ENCODE results near the gene CPNE6. TPM values are rescaled to one million over a fixed set of nuclear protein-coding genes. Genes with fewer than 3 reads are reported as not detected.

CPNE6 gene
- total and polyA plus RNA-seq, 2 of the 13 experiments (the other 11 are each of a cell fraction or from before 2014, with no cell fraction given) = not detected

DNA sequence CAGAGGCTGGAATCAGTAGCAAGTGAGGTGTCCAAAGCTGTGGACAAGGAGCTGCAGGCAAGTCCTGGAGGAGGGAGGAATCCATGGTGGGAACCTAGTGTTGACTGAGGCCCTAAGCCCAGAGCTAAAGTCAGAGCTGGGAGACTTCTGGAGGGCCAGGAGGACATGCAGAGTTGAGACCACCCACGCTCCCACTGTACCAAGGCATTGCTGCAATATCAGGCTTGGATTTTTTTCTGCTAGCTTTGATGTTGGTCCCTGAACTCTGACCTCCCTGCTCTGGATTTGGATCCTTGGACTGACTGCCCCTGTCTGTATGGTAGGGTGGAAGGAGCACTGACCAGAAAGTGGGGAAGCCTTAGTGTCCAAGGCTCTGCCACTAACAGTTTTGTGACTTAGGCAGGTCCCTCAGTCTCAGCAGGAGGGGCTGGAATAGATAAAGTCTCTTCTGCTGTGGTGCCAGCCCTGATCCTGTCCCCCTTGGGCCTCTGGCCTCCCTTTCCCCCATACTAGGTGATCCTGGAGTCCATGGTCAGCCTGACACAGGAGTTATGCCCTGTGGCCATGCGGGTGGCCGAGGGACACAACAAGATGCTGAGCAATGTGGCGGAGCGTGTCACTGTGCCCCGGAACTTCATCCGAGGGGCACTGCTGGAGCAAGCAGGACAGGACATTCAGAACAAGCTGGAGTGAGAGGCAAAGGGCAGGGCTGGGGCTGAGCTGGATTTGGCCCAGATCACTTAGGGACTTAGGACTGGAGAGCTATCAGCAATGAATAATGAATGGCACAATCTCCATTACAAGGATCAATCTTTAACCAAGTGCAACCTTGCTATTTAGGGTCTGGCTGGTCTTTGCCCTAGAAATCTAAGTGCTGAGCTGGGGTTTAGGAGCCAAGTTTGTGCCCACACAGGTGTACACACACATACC is 10.1 kb upstream of the CPNE6 start:
- no peak for DNase-seq (ENCODE audit: low spot score)
- CTCF ChIA-PET (ENCODE audit: low intra/inter-chr PET ratio, low total read pairs) = interaction anchor here (1.2 to 5.4 kb wide), 2 partner anchors 30 to 47 kb away, joined by 4 to 86 read pairs; no protein-coding TSS in a partner anchor
- no TSS peak for BruUV-seq (replicated peaks)
- H3K79me2 ChIP-seq (ENCODE audit: insufficient read depth, low read length) = no peaks in the 10 kb centered on the region
- no peak overlapping the region for H3K27ac ChIP-seq (ENCODE audit: extremely low read length, insufficient read depth, low read length)
- no peak overlapping the region for H2AFZ ChIP-seq (ENCODE audit: low read length)
- FAIRE-seq = peak; percentile 67
- no peaks in the 10 kb centered on the region for H3K36me3 ChIP-seq (replicated peaks in 1 of 2; ENCODE audit: control insufficient read depth in 1 of 2, insufficient read depth in 2 of 2, low read length in 2 of 2)
- no peak overlapping the region for H3K9ac ChIP-seq (ENCODE audit: insufficient read depth, low read depth, low read length)
- H3K4me2 ChIP-seq (ENCODE audit: low read depth, low read length) = peak overlapping the region; percentile 38
- intact Hi-C loops (cut with micrococcal nuclease; ENCODE audit: unreplicated experiment) = no loop called here
- peaks cover 39% of the 10 kb centered on the region for H3K4me1 ChIP-seq (ENCODE audit: insufficient read depth, low read length)
- in situ Hi-C loops (cut with HindIII; ENCODE audit: extremely low pct_ligation_motif_present, low pct_unique_long_range_greater_than_20kb) = no loop called here
- H4K20me1 ChIP-seq (ENCODE audit: insufficient read depth, low read length) = no peaks in the 10 kb centered on the region
- peak overlapping the region in 1 of 3 experiments; percentile 0; a peak in 1 of 6 replicates for H3K4me3 ChIP-seq (replicated peaks in 1 of 3; ENCODE audit: insufficient read depth in 1 of 3, low read depth in 2 of 3, low read length in 3 of 3)
- H3K27me3 ChIP-seq (ENCODE audit: control insufficient read depth in 1 of 2, insufficient read depth in 2 of 2, low read length in 2 of 2) = peaks cover 9 to 29% of the 10 kb centered on the region in 2 experiments; a peak in 4 of 5 replicates
- WGBS (ENCODE audit: low lambda C conversion rate) = 25% methylated on average over 7 of the region's 7 CpGs
- peak; percentile 12 for ATAC-seq
- H3K9me3 ChIP-seq (ENCODE audit: low read length) = no peaks in the 10 kb centered on the region
- POLR2A ChIA-PET = interaction anchor here (0.8 to 9.6 kb wide), 12 partner anchors 10 to 127 kb away, joined by 3 to 226 read pairs (median 4); partner anchors contain the start of genes DCAF11, IPO4, NRL and PCK2
- TF ChIP-seq ZNF788 (CRISPR knock-in tag; IDR thresholded peaks at IDR 0.05; ENCODE audit: borderline replicate concordance) (0 out of 2 replicates have a peak, but pooled peaks have one; percentile 11), SP4 (CRISPR knock-in tag; IDR thresholded peaks at IDR 0.05) (0 out of 2 replicates have a peak, but pooled peaks have one; percentile 17), ZNF274 (CRISPR knock-in tag; IDR thresholded peaks at IDR 0.05) (peak; percentile 46; the same call in 1 of the 2 replicates), ZNF292 (CRISPR knock-in tag; IDR thresholded peaks at IDR 0.05; ENCODE audit: borderline replicate concordance, low read depth) (peak; percentile 56; the same call in 1 of the 2 replicates), SALL1 (CRISPR knock-in tag; IDR thresholded peaks at IDR 0.05) (peak; percentile 38; the same call in 1 of the 2 replicates), ZNF687 (CRISPR knock-in tag; IDR thresholded peaks at IDR 0.05) (peak; percentile 61), TSC22D2 (CRISPR knock-in tag; IDR thresholded peaks at IDR 0.05; ENCODE audit: borderline replicate concordance) (0 out of 2 replicates have a peak, but pooled peaks have one; percentile 10), ZBTB46 (CRISPR knock-in tag; IDR thresholded peaks at IDR 0.05; ENCODE audit: borderline replicate concordance) (0 out of 2 replicates have a peak, but pooled peaks have one; percentile 78), ZFX (CRISPR knock-in tag; IDR thresholded peaks at IDR 0.05; ENCODE audit: low read depth) (0 out of 2 replicates have a peak, but pooled peaks have one; percentile 37), ZNF30 (CRISPR knock-in tag; IDR thresholded peaks at IDR 0.05) (0 out of 2 replicates have a peak, but pooled peaks have one; percentile 62), CEBPG (CRISPR knock-in tag; IDR thresholded peaks at IDR 0.05) (peak; percentile 42), ZNF543 (CRISPR knock-in tag; IDR thresholded peaks at IDR 0.05) (peak; percentile 43; the same call in 1 of the 2 replicates)

Measured in HepG2 (cell line).